DND-41 (cell line): ENCODE data around the gene MACF1.
"Not testable (repeated sequence)": the region's sequence is repeated elsewhere in the genome, so short reads cannot be mapped to it uniquely, and the experiment has no call there.

Experiments
- ATAC-seq: fragments of 200-7000 bp; cut with Tn5 transposase; 3 replicates; pipeline ENCODE4 v1.9.1; 2021; ENCODE audit warnings: low read depth; ENCODE audit not compliant: insufficient read depth
- DNase-seq: peaks from one replicate; pipeline ENCODE4 v3.0.0-alpha.2; 2020
- H2AFZ ChIP-seq: 2 replicates; pipeline ENCODE4 v1.6.0; 2012; ENCODE audit warnings: low read depth, low read length
- H3K27ac ChIP-seq: 2 replicates; pipeline ENCODE4 v1.5.1; 2012; ENCODE audit warnings: low read length, inconsistent platforms
- H3K27me3 ChIP-seq: fragments of 200-600 bp; sonication (generic); 2 replicates; pipeline ENCODE4 v1.6.0; 2012; ENCODE audit warnings: low read length, mild to moderate bottlenecking, inconsistent platforms; ENCODE audit not compliant: insufficient read depth, poor library complexity
- H3K36me3 ChIP-seq: 2 replicates; pipeline ENCODE4 v1.5.1; 2012; ENCODE audit warnings: low read length, inconsistent platforms; ENCODE audit not compliant: insufficient read depth
- H3K4me1 ChIP-seq: 2 replicates; pipeline ENCODE4 v1.5.1; 2012; ENCODE audit warnings: mild to moderate bottlenecking, low read length; ENCODE audit not compliant: insufficient read depth
- H3K4me2 ChIP-seq: 2 replicates; pipeline ENCODE4 v1.6.0; 2012; ENCODE audit warnings: mild to moderate bottlenecking, moderate library complexity, low read length, inconsistent platforms; ENCODE audit not compliant: insufficient read depth
- H3K4me3 ChIP-seq, 2 experiments: fragments of 200-600 bp in 1 of 2; shearing (Covaris generic) in 1 of 2; 2 replicates each; pipeline ENCODE4 v1.5.1; 2012 to 2016; ENCODE audit warnings: inconsistent platforms in 2 of 2, low read length in 2 of 2, mild to moderate bottlenecking in 2 of 2, low read depth in 1 of 2, moderate library complexity in 1 of 2
- H3K79me2 ChIP-seq: 2 replicates; pipeline ENCODE4 v1.6.0; 2012; ENCODE audit warnings: low read length, inconsistent platforms; ENCODE audit not compliant: insufficient read depth
- H3K9ac ChIP-seq: 2 replicates; pipeline ENCODE4 v1.6.0; 2012; ENCODE audit warnings: low read depth, mild to moderate bottlenecking, inconsistent platforms, low read length, moderate library complexity
- H3K9me3 ChIP-seq: 2 replicates; pipeline ENCODE4 v1.5.1; 2012; ENCODE audit warnings: low read length, moderate library complexity, mild to moderate bottlenecking, inconsistent platforms; ENCODE audit not compliant: insufficient read depth, severe bottlenecking
- H4K20me1 ChIP-seq: 2 replicates; pipeline ENCODE4 v1.6.0; 2012; ENCODE audit warnings: low read length; ENCODE audit not compliant: insufficient read depth
- CTCF ChIP-seq: IDR thresholded peaks from 2 replicates; pipeline ENCODE4 v1.5.1; 2012; ENCODE audit warnings: borderline replicate concordance, low read length, moderate library complexity, mild to moderate bottlenecking; ENCODE audit not compliant: poor library complexity, severe bottlenecking; ENCODE audit errors: extremely low read depth
- EZH2 ChIP-seq: IDR thresholded peaks from 3 replicates; pipeline ENCODE4 v1.6.1; 2012; ENCODE audit warnings: borderline replicate concordance, low read depth, mild to moderate bottlenecking, moderate library complexity, low read length, inconsistent platforms; ENCODE audit not compliant: severe bottlenecking

The MACF1 gene

GRCh38 chr1:39509360-39510009 is 305.0 kb downstream of the MACF1 start:
- TF ChIP-seq CTCF (no peak), EZH2 (no peak)
- no peaks in the 10 kb centered on the region for H3K79me2 ChIP-seq
- no peaks in the 10 kb centered on the region for H3K36me3 ChIP-seq
- no peak overlapping the region for H2AFZ ChIP-seq
- DNase-seq (peak; percentile 47), ATAC-seq (peak; percentile 60)
- H3K4me1 ChIP-seq = no peaks in the 10 kb centered on the region
- H3K4me3 ChIP-seq = no peak overlapping the region
- H4K20me1 ChIP-seq = no peaks in the 10 kb centered on the region
- H3K27ac ChIP-seq = no peak overlapping the region
- no peaks in the 10 kb centered on the region for H3K9me3 ChIP-seq
- H3K27me3 ChIP-seq = no peaks in the 10 kb centered on the region
- H3K9ac ChIP-seq = no peak overlapping the region
- no peak overlapping the region for H3K4me2 ChIP-seq

DNA sequence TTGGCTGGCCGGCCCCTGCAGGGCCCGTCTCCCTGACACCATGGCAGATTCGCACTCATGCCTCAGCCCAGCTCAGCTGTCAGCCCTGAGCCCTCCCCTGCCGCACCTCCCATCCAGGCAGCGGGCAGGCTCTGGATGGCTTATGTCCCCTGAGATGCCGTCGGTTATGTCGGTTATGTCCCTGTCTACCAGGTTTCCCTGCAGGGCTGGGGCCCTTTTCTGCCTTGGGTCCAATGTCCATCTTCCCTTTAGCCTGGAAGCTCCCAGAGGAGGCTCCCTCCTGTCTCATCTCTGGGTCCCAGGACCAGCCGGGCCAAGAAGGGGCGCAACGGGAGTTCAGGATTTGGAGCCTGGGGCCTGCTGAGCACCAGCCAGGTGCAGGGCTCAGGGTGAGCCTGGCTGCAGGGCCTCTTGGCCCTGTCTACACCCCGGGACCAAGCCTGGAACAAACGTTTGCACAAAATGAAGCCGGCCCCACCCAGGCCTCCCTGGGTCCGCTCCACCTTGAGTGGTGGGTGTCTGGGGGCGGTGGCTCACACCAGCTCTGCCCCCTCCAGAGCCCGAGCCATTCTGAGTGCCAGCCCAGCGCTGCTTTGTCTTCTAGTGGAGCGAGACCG is 306.2 kb downstream of the MACF1 start:
- H3K79me2 ChIP-seq, H3K4me1 ChIP-seq, DNase-seq, H3K4me3 ChIP-seq, H3K4me2 ChIP-seq, H4K20me1 ChIP-seq, H3K27ac ChIP-seq, H3K36me3 ChIP-seq, H3K9ac ChIP-seq, H2AFZ ChIP-seq, H3K27me3 ChIP-seq, ATAC-seq, H3K9me3 ChIP-seq: not testable (repeated sequence)

DNA sequence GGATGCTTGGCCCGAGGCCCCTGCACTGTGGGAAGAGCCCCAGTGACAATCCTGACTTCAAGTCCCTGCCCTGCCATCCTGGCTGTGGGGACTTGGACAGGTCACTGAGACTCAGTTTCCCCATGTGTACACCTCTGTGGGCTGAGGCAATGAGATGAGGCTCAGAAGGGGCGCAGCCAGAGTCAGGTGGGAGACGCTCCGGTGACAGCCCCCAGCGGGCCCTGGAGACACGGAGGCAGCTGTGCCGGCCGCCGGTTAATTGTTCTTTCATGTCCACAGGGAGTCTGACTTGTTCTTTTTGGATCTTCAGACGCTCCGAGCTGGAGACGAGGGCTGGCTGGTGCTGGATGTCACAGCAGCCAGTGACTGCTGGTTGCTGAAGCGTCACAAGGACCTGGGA is 307.0 kb downstream of the MACF1 start:
- not testable (repeated sequence) for H2AFZ ChIP-seq, H3K36me3 ChIP-seq, H3K27me3 ChIP-seq, ATAC-seq, H3K4me2 ChIP-seq, H3K9me3 ChIP-seq, DNase-seq, H3K4me3 ChIP-seq, H3K9ac ChIP-seq, H4K20me1 ChIP-seq, H3K79me2 ChIP-seq, H3K27ac ChIP-seq, H3K4me1 ChIP-seq

- DNase-seq, H3K4me3 ChIP-seq, H3K79me2 ChIP-seq, H3K27me3 ChIP-seq, H3K9me3 ChIP-seq, H2AFZ ChIP-seq, H3K9ac ChIP-seq, H3K27ac ChIP-seq, H4K20me1 ChIP-seq, H3K36me3 ChIP-seq, H3K4me1 ChIP-seq, ATAC-seq, H3K4me2 ChIP-seq: not testable (repeated sequence)
Observed at GRCh38 chr1:39512234-39512847, 307.8 kb downstream of the MACF1 start.

DNA sequence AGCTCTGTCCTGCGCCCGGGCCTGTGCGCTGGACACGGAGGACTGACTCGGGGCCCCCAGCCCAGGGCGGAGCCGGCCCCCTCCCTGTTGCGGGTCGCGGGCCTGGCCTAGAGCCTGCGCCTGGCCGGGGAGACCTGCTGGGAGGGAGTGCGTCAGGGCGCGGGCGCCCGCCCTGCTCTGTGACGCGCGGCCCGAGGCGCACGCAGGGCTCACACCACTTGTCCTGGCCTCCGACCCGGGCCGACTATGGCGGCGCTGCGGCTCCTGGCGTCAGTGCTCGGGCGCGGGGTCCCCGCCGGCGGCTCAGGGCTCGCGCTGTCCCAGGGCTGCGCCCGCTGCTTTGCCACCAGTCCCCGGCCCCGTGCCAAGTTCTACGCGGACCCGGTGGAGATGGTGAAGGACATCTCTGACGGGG is 310.2 kb downstream of the MACF1 start:
- H3K27ac ChIP-seq, H3K9me3 ChIP-seq, H3K4me3 ChIP-seq, H3K4me2 ChIP-seq, H3K79me2 ChIP-seq, ATAC-seq, H3K27me3 ChIP-seq, DNase-seq, H3K9ac ChIP-seq, H3K36me3 ChIP-seq, H2AFZ ChIP-seq, H4K20me1 ChIP-seq, H3K4me1 ChIP-seq: not testable (repeated sequence)

- ATAC-seq, H3K4me3 ChIP-seq, DNase-seq: not testable (repeated sequence)
Observed at GRCh38 chr1:39515131-39516086, 310.9 kb downstream of the MACF1 start.

DNA sequence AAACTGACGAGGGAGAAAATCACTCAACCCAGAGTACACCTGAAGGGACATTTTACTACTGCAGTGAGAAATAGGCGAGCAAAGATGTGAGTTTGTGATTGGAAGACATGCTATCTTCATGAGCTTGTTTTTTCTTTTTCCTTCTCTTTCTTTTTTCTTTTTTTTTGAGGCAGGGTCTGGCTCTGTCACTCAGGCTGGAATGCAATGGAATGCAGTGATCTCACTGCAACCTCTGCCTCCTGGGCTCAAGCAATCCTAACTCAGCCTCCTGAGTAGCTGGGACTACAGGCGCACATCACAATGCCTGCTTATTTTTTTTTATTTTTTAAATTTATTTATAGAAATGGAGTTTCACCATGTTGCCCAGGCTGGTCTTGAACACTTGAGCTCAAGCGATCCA is 312.3 kb downstream of the MACF1 start:
- not testable (repeated sequence) for H2AFZ ChIP-seq, H4K20me1 ChIP-seq, H3K4me1 ChIP-seq, H3K4me2 ChIP-seq, H3K27me3 ChIP-seq, DNase-seq, H3K79me2 ChIP-seq, ATAC-seq, H3K9me3 ChIP-seq, H3K36me3 ChIP-seq, H3K27ac ChIP-seq, H3K9ac ChIP-seq, H3K4me3 ChIP-seq

More at GRCh38 chr1:39515131-39516086, 310.9 kb downstream of the MACF1 start:
- not testable (repeated sequence) for H3K27me3 ChIP-seq, H3K36me3 ChIP-seq, H3K9me3 ChIP-seq, H3K27ac ChIP-seq, H3K4me2 ChIP-seq, H3K9ac ChIP-seq, H2AFZ ChIP-seq, H4K20me1 ChIP-seq, H3K4me1 ChIP-seq, H3K79me2 ChIP-seq
